Measurements from ENCODE around the gene PDZRN3.

DNA sequence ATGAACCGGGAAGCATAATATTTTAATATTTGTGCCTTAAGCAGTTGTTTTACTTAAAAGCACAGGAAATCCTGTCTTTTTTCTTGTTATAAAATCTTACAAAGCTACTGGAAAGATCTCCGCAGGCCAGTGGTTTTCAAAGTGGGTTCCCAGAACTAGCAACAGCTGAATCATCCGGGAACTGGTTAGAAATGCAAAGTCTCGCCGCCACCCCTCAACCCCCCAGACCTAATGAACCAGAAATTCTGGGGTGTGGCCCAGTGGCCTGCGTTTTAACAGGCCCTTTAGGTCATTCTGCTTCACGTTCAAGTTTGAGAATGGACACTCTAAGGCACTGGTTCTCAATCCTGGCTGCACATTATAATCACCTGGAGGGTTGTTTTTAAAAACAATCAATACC, 74.7 kb downstream of the PDZRN3 start:
- TF ChIP-seq, protein P1, sequence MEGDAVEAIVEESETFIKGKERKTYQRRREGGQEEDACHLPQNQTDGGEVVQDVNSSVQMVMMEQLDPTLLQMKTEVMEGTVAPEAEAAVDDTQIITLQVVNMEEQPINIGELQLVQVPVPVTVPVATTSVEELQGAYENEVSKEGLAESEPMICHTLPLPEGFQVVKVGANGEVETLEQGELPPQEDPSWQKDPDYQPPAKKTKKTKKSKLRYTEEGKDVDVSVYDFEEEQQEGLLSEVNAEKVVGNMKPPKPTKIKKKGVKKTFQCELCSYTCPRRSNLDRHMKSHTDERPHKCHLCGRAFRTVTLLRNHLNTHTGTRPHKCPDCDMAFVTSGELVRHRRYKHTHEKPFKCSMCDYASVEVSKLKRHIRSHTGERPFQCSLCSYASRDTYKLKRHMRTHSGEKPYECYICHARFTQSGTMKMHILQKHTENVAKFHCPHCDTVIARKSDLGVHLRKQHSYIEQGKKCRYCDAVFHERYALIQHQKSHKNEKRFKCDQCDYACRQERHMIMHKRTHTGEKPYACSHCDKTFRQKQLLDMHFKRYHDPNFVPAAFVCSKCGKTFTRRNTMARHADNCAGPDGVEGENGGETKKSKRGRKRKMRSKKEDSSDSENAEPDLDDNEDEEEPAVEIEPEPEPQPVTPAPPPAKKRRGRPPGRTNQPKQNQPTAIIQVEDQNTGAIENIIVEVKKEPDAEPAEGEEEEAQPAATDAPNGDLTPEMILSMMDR (IDR thresholded peaks at IDR 0.05): no peak
- TF ChIP-seq EZH2 (IDR thresholded peaks at IDR 0.05): no peak
